IMR-90 (cell line): ENCODE data around the gene ALDH8A1. TPM values are rescaled to one million over a fixed set of nuclear protein-coding genes. Genes with fewer than 3 reads are reported as not detected.

Source experiments
- ATAC-seq: fragments of 200-7000 bp; cut with Tn5 transposase; 2 replicates; pipeline ENCODE4 v1.9.1; 2020; ENCODE audit warnings: low read depth, mild to moderate bottlenecking, moderate library complexity
- BruUV-seq: library from RNA; stranded (reverse); fragments of 400-500 nt; replicated peaks from 2 replicates; lab custom pipeline; 2021; lab: Mats Ljungman, UMichigan
- CTCF ChIA-PET: fragments of 300-600 bp; formaldehyde crosslinking; extraction: SDS; loops from one replicate; lab custom pipeline; 2021; ENCODE audit warnings: antibody characterized with exemption; lab: Yijun Ruan, JAX
- POLR2A ChIA-PET: fragments of 300-600 bp; sonication (Branson Sonifier 250); formaldehyde crosslinking; loops from one replicate; lab custom pipeline; 2022; ENCODE audit warnings: antibody characterized with exemption; ENCODE audit not compliant: unreplicated experiment; lab: Charles Lee
- DNase-seq: peaks from one replicate; pipeline ENCODE4 v3.0.0; 2013
- H2AFZ ChIP-seq: replicated peaks from 2 replicates; pipeline ENCODE3; 2013; ENCODE audit warnings: low read length, mild to moderate bottlenecking; ENCODE audit not compliant: poor library complexity
- H2AK5ac ChIP-seq: 2 replicates; pipeline ENCODE4 v1.6.1; 2013; ENCODE audit warnings: low read depth, low read length, inconsistent platforms
- H2AK9ac ChIP-seq: replicated peaks from 2 replicates; pipeline ENCODE3; 2013; ENCODE audit warnings: mild to moderate bottlenecking, low read depth, low read length, moderate library complexity; ENCODE audit not compliant: poor library complexity
- H2BK120ac ChIP-seq: 2 replicates; pipeline ENCODE4 v1.6.1; 2013; ENCODE audit warnings: low read depth, low read length, inconsistent platforms
- H2BK15ac ChIP-seq: 3 replicates; pipeline ENCODE4 v1.6.1; 2013; ENCODE audit warnings: low read depth, low read length, inconsistent platforms
- H2BK20ac ChIP-seq: 2 replicates; pipeline ENCODE4 v1.6.1; 2013; ENCODE audit warnings: low read depth, mild to moderate bottlenecking, inconsistent platforms, low read length, moderate library complexity
- H2BK5ac ChIP-seq: 2 replicates; pipeline ENCODE4 v1.6.1; 2013; ENCODE audit warnings: mild to moderate bottlenecking, low read depth, low read length, inconsistent platforms; ENCODE audit not compliant: poor library complexity, severe bottlenecking
- H3K14ac ChIP-seq: replicated peaks from 2 replicates; pipeline ENCODE4 v1.6.1; 2013; ENCODE audit warnings: low read depth, low read length, inconsistent platforms
- H3K18ac ChIP-seq: 2 replicates; pipeline ENCODE4 v1.6.1; 2013; ENCODE audit warnings: low read depth, low read length, control low read depth
- H3K23ac ChIP-seq: 2 replicates; pipeline ENCODE4 v1.6.1; 2013; ENCODE audit warnings: low read depth, low read length, inconsistent platforms
- H3K27ac ChIP-seq: 2 replicates; pipeline ENCODE4 v1.5.1; 2013; ENCODE audit warnings: mild to moderate bottlenecking, control low read depth, low read length; ENCODE audit not compliant: insufficient read depth
- H3K27me3 ChIP-seq: 2 replicates; pipeline ENCODE4 v1.6.1; 2013; ENCODE audit warnings: low read length; ENCODE audit not compliant: control insufficient read depth, insufficient read depth
- H3K36me3 ChIP-seq: 2 replicates; pipeline ENCODE4 v1.6.1; 2013; ENCODE audit warnings: low read length, mixed read lengths; ENCODE audit not compliant: control insufficient read depth, insufficient read depth
- H3K4ac ChIP-seq: 2 replicates; pipeline ENCODE4 v1.6.1; 2013; ENCODE audit warnings: low read depth, low read length, inconsistent platforms
- H3K4me1 ChIP-seq: 2 replicates; pipeline ENCODE4 v1.6.1; 2013; ENCODE audit warnings: low read length, mixed read lengths; ENCODE audit not compliant: control insufficient read depth, insufficient read depth
- H3K4me2 ChIP-seq: 2 replicates; pipeline ENCODE4 v1.6.1; 2013; ENCODE audit warnings: low read depth, mild to moderate bottlenecking, control low read depth, low read length, moderate library complexity
- H3K4me3 ChIP-seq: 2 replicates; pipeline ENCODE4 v1.5.1; 2013; ENCODE audit warnings: low read depth, mild to moderate bottlenecking, control low read depth, low read length, moderate library complexity; ENCODE audit not compliant: insufficient read depth
- H3K56ac ChIP-seq: 2 replicates; pipeline ENCODE4 v1.6.1; 2013; ENCODE audit warnings: low read length, inconsistent platforms; ENCODE audit not compliant: insufficient read depth; ENCODE audit errors: extremely low read depth
- H3K79me1 ChIP-seq, 2 experiments: 2 replicates each; pipeline ENCODE4 v1.6.1; 2013; ENCODE audit warnings: low read length in 2 of 2, inconsistent platforms in 1 of 2, low read depth in 1 of 2
- H3K9ac ChIP-seq: 2 replicates; pipeline ENCODE4 v1.6.1; 2013; ENCODE audit warnings: low read depth, low read length, control low read depth
- H3K9me1 ChIP-seq: 2 replicates; pipeline ENCODE4 v1.6.1; 2013; ENCODE audit warnings: low read length, inconsistent platforms; ENCODE audit not compliant: insufficient read depth
- H3K9me3 ChIP-seq: 2 replicates; pipeline ENCODE4 v1.6.1; 2013; ENCODE audit warnings: low read length; ENCODE audit not compliant: control insufficient read depth, insufficient read depth
- H4K20me1 ChIP-seq: 2 replicates; pipeline ENCODE4 v1.6.1; 2013; ENCODE audit warnings: low read length, inconsistent platforms; ENCODE audit not compliant: insufficient read depth
- H4K5ac ChIP-seq: 2 replicates; pipeline ENCODE4 v1.6.1; 2013; ENCODE audit warnings: mild to moderate bottlenecking, low read depth, low read length, control low read depth
- H4K8ac ChIP-seq, 2 experiments: 2 replicates each; pipeline ENCODE4 v1.6.1; 2013; ENCODE audit warnings: low read depth in 2 of 2, low read length in 2 of 2, control low read depth in 1 of 2, inconsistent platforms in 1 of 2
- H4K91ac ChIP-seq: 2 replicates; pipeline ENCODE4 v1.6.1; 2013; ENCODE audit warnings: low read depth, low read length, inconsistent platforms; ENCODE audit not compliant: insufficient read depth
- CHD1 ChIP-seq: IDR thresholded peaks from 2 replicates; pipeline ENCODE4 v1.6.1; 2012; ENCODE audit warnings: low read depth, low read length, improper control_type of control experiment
- RAD21 ChIP-seq: IDR thresholded peaks from 2 replicates; pipeline ENCODE4 v1.6.1; 2012; ENCODE audit warnings: low read length, improper control_type of control experiment
- SMC3 ChIP-seq: fragments of 150-350 bp; IDR thresholded peaks from 2 replicates; pipeline ENCODE4 v1.6.1; 2016; ENCODE audit warnings: low read depth, mild to moderate bottlenecking, antibody characterized with exemption, low read length, moderate library complexity
- WGBS, 2 experiments: methylation state at CpG; one replicate each; pipeline versions ENCODE4 v1.1.5 to v1.1.7; 2013; ENCODE audit warnings: missing lambda C conversion rate in 2 of 2; ENCODE audit not compliant: insufficient read length in 1 of 2; ENCODE audit errors: extremely low coverage in 2 of 2; 5-methylcytosine and 5-hydroxymethylcytosine counted together
- dilution Hi-C: fragments of 300-500 bp; cut with HindIII; formaldehyde crosslinking; loops from one replicate; pipeline ENCODE4 v1.14.3; 2018; ENCODE audit warnings: low sequenced_read_pairs; ENCODE audit not compliant: unreplicated experiment
- in situ Hi-C: fragments of 300-500 bp; cut with MboI; formaldehyde crosslinking; loops from 3 replicates; pipeline ENCODE4 v1.14.3; 2019; ENCODE audit warnings: low sequenced_read_pairs, inconsistent platforms, mixed read lengths
- intact Hi-C: fragments of 100-400 bp; cut with micrococcal nuclease; formaldehyde crosslinking; loops from 2 replicates; pipeline ENCODE4 v1.10.0; 2022
- polyA plus RNA-seq, 3 experiments: library from polyadenylated mRNA; depleted of rRNA; stranded (reverse); fragments of >200 nt; gene quantifications; 2 replicates each; pipeline ENCODE4 v1.2.3, GENCODE V29; 2012; ENCODE audit warnings: low replicate concordance in 1 of 3
- total RNA-seq: library from RNA; depleted of rRNA; stranded (reverse); fragments of >200 nt; gene quantifications from 2 replicates; pipeline ENCODE4 v1.2.3, GENCODE V29; 2012
- TF ChIP-seq, protein P1 (sequence below): conservative IDR thresholded peaks from 2 replicates; pipeline ENCODE4 v1.5.1; 2012; ENCODE audit warnings: mild to moderate bottlenecking, low read depth, low read length, improper control_type of control experiment

The ALDH8A1 gene
- total and polyA plus RNA-seq, 2 of the 4 experiments (the other 2 are of a cell fraction) = under 0.01 to 0.15 TPM

GRCh38 chr6:134882426-134883038 is 67.4 kb downstream of the ALDH8A1 start:
- Histone ChIP-seq H2AK9ac (no peak overlapping the region), H2AK5ac (no peak overlapping the region), H2BK5ac (no peak overlapping the region), H3K27me3 (no peaks in the 10 kb centered on the region), H3K9me1 (no peaks in the 10 kb centered on the region), H3K27ac (peak overlapping the region; percentile 44; the same call in 1 of the 2 replicates), H3K36me3 (no peaks in the 10 kb centered on the region), H4K20me1 (no peaks in the 10 kb centered on the region), H4K8ac (peak overlapping the region in 1 of 2 experiments; percentile 8; a peak in 3 of 4 replicates), H3K9me3 (0 out of 2 replicates have a peak, but pooled peaks cover 2% of the 10 kb centered on the region), H4K91ac (peak overlapping the region; percentile 53; the same call in 1 of the 2 replicates), H3K79me1 (no peaks in the 10 kb centered on the region), H2AFZ (no peak overlapping the region), H3K4me2 (no peak overlapping the region), H3K14ac (no peak overlapping the region), H3K18ac (peak overlapping the region; percentile 85), H2BK120ac (peak overlapping the region; percentile 21; the same call in 1 of the 2 replicates), H3K56ac (no peak overlapping the region), H2BK15ac (peak overlapping the region; percentile 66; the same call in 1 of the 3 replicates), H3K4ac (no peak overlapping the region), H2BK20ac (0 out of 2 replicates have a peak overlapping the region, but pooled peaks have one; percentile 21), H4K5ac (peak overlapping the region; percentile 93), H3K23ac (no peak overlapping the region), H3K4me3 (no peak overlapping the region), H3K4me1 (peaks cover 6% of the 10 kb centered on the region), H3K9ac (no peak overlapping the region; the same call in 1 of the 2 replicates)
- dilution Hi-C loops (no loop called here), in situ Hi-C loops (no loop called here), intact Hi-C loops (loop anchor here (1.0 to 5.0 kb wide), 4 partner anchors 54 to 726 kb away; no protein-coding TSS in a partner anchor)
- ATAC-seq (peak; percentile 89), DNase-seq (peak; percentile 79)
- POLR2A ChIA-PET = no interaction called here
- CTCF ChIA-PET = interaction anchor here (0.6 to 2.0 kb wide), 12 partner anchors 13 to 726 kb away, joined by 3 to 9 read pairs (median 3); no protein-coding TSS in a partner anchor
- WGBS, 2 experiments = 40% methylated on average over 4 of the region's 10 CpGs; no CpG with 5 or more reads in 1 of the 2 experiments
- peak; percentile 95 for TF ChIP-seq RAD21
- TF ChIP-seq SMC3 = peak; percentile 95
- TF ChIP-seq CHD1 = no peak
- TF ChIP-seq, protein P1, sequence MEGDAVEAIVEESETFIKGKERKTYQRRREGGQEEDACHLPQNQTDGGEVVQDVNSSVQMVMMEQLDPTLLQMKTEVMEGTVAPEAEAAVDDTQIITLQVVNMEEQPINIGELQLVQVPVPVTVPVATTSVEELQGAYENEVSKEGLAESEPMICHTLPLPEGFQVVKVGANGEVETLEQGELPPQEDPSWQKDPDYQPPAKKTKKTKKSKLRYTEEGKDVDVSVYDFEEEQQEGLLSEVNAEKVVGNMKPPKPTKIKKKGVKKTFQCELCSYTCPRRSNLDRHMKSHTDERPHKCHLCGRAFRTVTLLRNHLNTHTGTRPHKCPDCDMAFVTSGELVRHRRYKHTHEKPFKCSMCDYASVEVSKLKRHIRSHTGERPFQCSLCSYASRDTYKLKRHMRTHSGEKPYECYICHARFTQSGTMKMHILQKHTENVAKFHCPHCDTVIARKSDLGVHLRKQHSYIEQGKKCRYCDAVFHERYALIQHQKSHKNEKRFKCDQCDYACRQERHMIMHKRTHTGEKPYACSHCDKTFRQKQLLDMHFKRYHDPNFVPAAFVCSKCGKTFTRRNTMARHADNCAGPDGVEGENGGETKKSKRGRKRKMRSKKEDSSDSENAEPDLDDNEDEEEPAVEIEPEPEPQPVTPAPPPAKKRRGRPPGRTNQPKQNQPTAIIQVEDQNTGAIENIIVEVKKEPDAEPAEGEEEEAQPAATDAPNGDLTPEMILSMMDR = peak; percentile 91
- BruUV-seq = no TSS peak
